Measurements from ENCODE around the gene ALG8.
A peak's percentile ranks its signal among the peaks of the same experiment; 100 is the strongest.
"Not testable (repeated sequence)": the region's sequence is repeated elsewhere in the genome, so short reads cannot be mapped to it uniquely, and the experiment has no call there.

The ALG8 gene

GRCh38 chr11:78076733-78077403, 62.6 kb downstream of the ALG8 start:
- Mint-ChIP-seq H3K27me3 (no peaks in the 10 kb centered on the region), H3K27ac (no peak overlapping the region), H3K9me3 (peaks cover 0 to 7% of the 10 kb centered on the region in 2 donors), H3K4me1 (peaks cover 49% of the 10 kb centered on the region), H3K4me3 (peak overlapping the region in 1 of 2 donors; percentile 35)
- no peak for DNase-seq
- no peak for ATAC-seq

- Mint-ChIP-seq H3K27me3 (no peaks in the 10 kb centered on the region), H3K27ac (peak overlapping the region in 1 of 2 donors; percentile 91), H3K4me3 (no peak overlapping the region), H3K9me3 (no peaks in the 10 kb centered on the region), H3K4me1 (peaks cover 36% of the 10 kb centered on the region)
- DNase-seq (no peak), ATAC-seq (no peak)
Measured at GRCh38 chr11:78074756-78075155, 64.7 kb downstream of the ALG8 start.

- H3K4me1 Mint-ChIP-seq = peaks cover 24% of the 10 kb centered on the region
Measured at GRCh38 chr11:78072455-78072854, 67.0 kb downstream of the ALG8 start.

DNA sequence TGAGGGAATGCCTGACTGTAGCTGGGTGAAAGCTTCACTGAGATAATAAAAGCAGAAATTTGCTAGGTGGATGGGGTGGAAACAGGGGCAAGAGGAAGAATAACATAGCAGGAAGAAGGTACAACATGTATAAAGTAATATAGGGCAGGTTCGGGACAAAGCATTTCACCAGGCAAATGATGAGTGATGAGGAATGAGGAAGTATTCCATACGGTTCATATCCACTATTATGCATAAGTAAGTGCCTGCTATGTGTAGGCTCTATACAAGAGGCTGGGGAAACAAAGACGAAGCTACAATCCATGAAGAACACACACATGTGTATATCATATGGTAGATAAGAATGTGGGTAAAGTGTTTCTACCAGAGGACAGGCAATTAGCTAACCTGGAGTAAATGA, 67.7 kb downstream of the ALG8 start:
- Mint-ChIP-seq H3K9me3 (no peaks in the 10 kb centered on the region), H3K27me3 (no peaks in the 10 kb centered on the region), H3K4me3 (no peak overlapping the region), H3K27ac (peak overlapping the region; percentile 2 to 14), H3K4me1 (peaks cover 20% of the 10 kb centered on the region)
- DNase-seq (no peak), ATAC-seq (no peak)

More at GRCh38 chr11:78072455-78072854, 67.0 kb downstream of the ALG8 start:
- DNase-seq = no peak
- no peak overlapping the region for H3K4me3 Mint-ChIP-seq
- ATAC-seq = no peak
- H3K9me3 Mint-ChIP-seq = no peaks in the 10 kb centered on the region
- no peak overlapping the region for H3K27ac Mint-ChIP-seq
- H3K27me3 Mint-ChIP-seq = no peaks in the 10 kb centered on the region

DNA sequence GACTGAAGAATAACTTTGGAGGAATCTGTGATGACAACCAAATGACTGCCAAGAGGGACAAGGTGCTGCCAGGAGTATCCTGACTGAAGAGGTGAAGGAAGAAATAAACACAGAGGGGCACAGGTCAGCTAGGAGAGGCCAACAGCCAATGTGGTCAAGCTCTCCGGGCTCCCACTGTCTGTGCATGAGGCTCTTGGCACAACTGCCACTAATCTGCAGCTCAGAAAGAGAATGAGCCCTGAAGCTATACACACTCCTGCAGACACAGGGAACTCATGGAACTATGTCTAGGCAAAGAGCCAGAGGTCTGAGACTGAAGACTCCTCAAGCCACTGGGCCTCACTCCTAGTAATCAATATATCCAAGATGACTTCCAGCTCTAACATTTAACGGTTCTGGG, 68.8 kb downstream of the ALG8 start:
- no peaks in the 10 kb centered on the region for H3K27me3 Mint-ChIP-seq
- ATAC-seq (no peak), DNase-seq (no peak)
- no peaks in the 10 kb centered on the region for H3K9me3 Mint-ChIP-seq
- H3K4me1 Mint-ChIP-seq = peaks cover 9% of the 10 kb centered on the region
- no peak overlapping the region for H3K4me3 Mint-ChIP-seq
- no peak overlapping the region for H3K27ac Mint-ChIP-seq

DNA sequence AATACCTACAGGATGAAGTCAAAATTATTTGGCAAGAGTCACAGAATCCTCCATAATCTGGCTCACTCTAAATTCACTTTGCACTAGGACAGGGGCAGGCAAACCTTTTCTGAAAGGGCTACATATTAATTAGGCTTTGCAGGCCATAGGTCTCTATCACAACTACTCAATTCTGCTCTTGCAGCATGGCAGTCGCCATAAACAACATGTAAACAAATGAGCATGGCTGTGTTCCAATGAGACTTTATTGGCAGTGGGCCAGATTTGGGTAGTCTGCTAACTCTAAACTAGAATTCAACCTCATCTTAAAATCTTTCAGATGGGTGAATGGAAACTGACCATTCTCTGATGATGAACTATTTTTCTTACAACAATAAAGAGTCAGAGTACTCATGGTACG, 70.0 kb downstream of the ALG8 start:
- DNase-seq (no peak), ATAC-seq (no peak)
- no peaks in the 10 kb centered on the region for H3K9me3 Mint-ChIP-seq
- peak overlapping the region in 1 of 2 donors; percentile 3 for H3K27ac Mint-ChIP-seq
- no peaks in the 10 kb centered on the region for H3K27me3 Mint-ChIP-seq
- peaks cover under 1% of the 10 kb centered on the region for H3K4me1 Mint-ChIP-seq
- no peak overlapping the region for H3K4me3 Mint-ChIP-seq

GRCh38 chr11:78067704-78068103, 71.7 kb downstream of the ALG8 start:
- DNase-seq (no peak), ATAC-seq (no peak)
- H3K27ac Mint-ChIP-seq = no peak overlapping the region
- H3K9me3 Mint-ChIP-seq = no peaks in the 10 kb centered on the region
- H3K4me3 Mint-ChIP-seq = no peak overlapping the region
- H3K4me1 Mint-ChIP-seq = no peaks in the 10 kb centered on the region
- no peaks in the 10 kb centered on the region for H3K27me3 Mint-ChIP-seq

- DNase-seq (no peak), ATAC-seq (no peak)
- no peaks in the 10 kb centered on the region for H3K27me3 Mint-ChIP-seq
- H3K9me3 Mint-ChIP-seq = no peaks in the 10 kb centered on the region
- no peak overlapping the region for H3K4me3 Mint-ChIP-seq
- H3K27ac Mint-ChIP-seq = no peak overlapping the region
- H3K4me1 Mint-ChIP-seq = no peaks in the 10 kb centered on the region
Measured at GRCh38 chr11:78066471-78066870, 73.0 kb downstream of the ALG8 start.

DNA sequence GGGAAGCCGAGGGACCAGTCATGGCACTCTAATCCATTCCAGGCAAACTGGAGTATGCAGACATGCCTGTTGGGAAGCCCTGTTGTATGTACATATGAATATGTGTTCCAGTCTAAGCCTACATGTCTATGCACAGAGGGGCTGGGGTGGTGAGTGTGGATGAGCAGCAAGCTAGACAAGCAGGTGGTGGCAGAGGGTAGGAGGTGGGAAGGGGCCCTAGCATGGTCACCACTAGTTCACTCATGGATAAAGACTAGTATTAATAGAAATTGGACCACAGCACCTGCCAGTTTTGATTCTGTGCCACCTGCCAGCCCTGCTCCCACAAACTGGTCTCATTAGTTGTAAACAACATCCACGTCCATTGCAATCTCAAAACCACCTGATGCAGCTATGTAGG, 74.2 kb downstream of the ALG8 start:
- H3K27ac Mint-ChIP-seq = no peak overlapping the region
- no peak for DNase-seq
- ATAC-seq = no peak
- no peak overlapping the region for H3K4me3 Mint-ChIP-seq
- H3K9me3 Mint-ChIP-seq = no peaks in the 10 kb centered on the region
- no peaks in the 10 kb centered on the region for H3K27me3 Mint-ChIP-seq
- no peaks in the 10 kb centered on the region for H3K4me1 Mint-ChIP-seq

- H3K27ac Mint-ChIP-seq = no peak within 1 kb of the TSS
Measured at GRCh38 chr11:78063440-78064181, 75.8 kb downstream of the ALG8 start, which contains the start of gene THRSP. Gene THRSP, plus strand, starts transcription at chr11:78063861. Its CDS starts 21 bp downstream, at chr11:78063882.

DNA sequence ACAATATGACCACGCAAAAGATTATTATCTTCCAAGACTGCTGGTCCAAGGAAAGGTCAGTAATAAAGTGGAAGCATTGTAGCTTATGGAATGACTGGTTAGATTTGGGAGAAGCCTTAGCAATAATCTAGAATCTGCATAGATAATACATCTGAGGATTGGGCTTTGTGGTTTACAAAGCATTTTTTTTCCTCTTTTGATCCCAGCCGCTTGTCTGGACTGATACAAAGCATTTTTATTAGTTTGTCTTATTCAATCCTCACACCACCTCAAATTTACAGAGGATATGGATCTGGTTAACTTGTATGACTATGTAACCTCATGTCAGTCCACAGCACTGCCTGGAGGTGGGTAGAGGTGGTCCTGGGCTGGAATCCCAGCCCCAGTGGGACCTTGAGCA, 76.8 kb downstream of the ALG8 start:
- DNase-seq = no peak
- ATAC-seq = no peak
- Mint-ChIP-seq H3K4me1 (no peaks in the 10 kb centered on the region), H3K4me3 (no peak overlapping the region), H3K27ac (no peak overlapping the region), H3K27me3 (no peaks in the 10 kb centered on the region), H3K9me3 (no peaks in the 10 kb centered on the region)

More at GRCh38 chr11:78063440-78064181, 75.8 kb downstream of the ALG8 start, which contains the start of gene THRSP:
- Mint-ChIP-seq H3K27me3 (no peaks in the 10 kb centered on the region), H3K9me3 (no peaks in the 10 kb centered on the region), H3K4me3 (no peak within 1 kb of the TSS), H3K4me1 (no peaks in the 10 kb centered on the region)
- ATAC-seq (no peak), DNase-seq (no peak)

DNA sequence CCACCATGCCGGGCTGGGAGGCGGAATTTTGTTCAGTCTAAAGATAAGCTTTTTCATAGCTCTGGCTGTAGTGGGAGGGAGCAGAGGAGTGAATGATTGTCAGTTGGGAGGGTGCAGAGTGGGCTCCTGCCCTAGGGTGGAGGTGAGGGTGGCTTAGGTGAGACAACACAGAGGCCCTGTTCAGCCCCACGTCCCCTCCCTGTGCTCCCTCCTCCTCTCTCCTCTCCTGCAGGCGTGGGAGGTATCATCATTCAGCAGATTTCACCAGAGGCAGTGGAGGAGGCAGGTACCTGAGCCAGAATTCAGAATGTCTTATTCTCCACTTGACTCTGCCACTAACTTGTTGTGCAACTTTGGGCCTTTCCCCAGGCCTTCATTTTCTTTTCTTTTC, 77.5 kb downstream of the ALG8 start:
- Mint-ChIP-seq H3K27ac (peak overlapping the region in 1 of 2 donors; percentile 54), H3K4me3 (no peak overlapping the region), H3K9me3 (no peaks in the 10 kb centered on the region), H3K27me3 (no peaks in the 10 kb centered on the region), H3K4me1 (no peaks in the 10 kb centered on the region)
- ATAC-seq = no peak
- DNase-seq = no peak

DNA sequence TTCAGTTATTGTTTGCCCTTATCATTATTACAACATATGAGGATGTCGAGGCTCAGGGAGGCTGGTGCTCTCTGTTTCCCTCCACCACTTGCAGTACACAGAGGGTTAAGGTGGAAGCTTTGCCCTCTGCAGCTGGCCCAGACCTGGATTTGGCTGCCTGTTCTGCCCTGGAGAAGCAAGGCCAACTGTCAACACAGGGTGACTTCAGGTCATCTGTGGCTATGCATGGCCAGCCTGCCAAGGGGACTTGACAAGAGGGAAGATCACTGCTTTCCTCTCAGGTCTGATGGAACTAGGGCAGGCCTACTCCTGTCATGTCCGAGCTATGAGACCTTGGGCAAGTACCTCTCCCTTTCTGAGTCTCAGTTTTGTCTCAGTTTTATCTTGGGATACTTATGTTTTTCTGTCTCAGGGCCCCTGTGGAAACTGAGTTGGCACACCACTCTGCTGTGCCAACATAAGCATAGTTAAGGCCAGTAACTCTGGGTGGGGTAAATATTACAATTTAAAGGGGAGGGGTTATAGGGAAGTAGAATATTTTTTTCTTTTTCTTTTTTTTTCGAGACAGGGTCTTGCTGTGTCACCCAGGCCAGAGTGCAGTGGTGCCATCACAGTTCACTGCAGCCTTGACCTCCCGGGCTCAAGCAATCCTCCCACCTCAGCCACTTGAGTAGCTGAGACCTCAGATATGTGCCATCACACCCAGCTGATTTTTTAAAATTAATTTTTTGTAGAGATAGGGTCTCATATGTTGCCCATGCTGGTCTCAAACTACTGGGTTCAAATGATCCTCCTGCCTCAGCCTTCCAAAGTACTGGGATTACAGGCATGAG, 78.1 kb downstream of the ALG8 start:
- Mint-ChIP-seq H3K27ac (peak overlapping the region in 1 of 2 donors; percentile 54), H3K27me3 (no peaks in the 10 kb centered on the region), H3K4me1 (no peaks in the 10 kb centered on the region), H3K9me3 (no peaks in the 10 kb centered on the region), H3K4me3 (no peak overlapping the region)
- ATAC-seq = no peak
- DNase-seq = no peak

DNA sequence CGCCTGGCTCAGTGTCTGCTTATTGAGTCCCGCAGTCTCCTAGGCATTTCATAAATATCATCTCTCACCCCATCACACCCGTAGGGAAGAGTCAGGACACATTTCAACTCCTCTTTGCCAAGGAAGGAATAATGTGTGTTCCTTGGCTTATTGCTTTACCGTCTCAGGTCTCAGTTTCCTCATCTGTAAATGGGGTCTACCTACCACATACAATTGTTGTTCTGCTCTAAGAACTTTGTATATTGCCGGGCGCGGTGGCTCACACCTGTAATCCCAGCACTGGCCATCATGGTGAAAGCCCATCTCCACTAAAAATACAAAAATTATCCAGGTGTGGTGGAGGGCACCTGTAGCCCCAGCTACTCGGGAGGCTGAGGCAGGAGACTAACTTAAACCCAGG, 78.9 kb downstream of the ALG8 start:
- ATAC-seq (no peak), DNase-seq (no peak)
- Mint-ChIP-seq H3K27me3 (no peaks in the 10 kb centered on the region), H3K9me3 (no peaks in the 10 kb centered on the region), H3K4me3 (no peak overlapping the region), H3K27ac (no peak overlapping the region), H3K4me1 (no peaks in the 10 kb centered on the region)

DNA sequence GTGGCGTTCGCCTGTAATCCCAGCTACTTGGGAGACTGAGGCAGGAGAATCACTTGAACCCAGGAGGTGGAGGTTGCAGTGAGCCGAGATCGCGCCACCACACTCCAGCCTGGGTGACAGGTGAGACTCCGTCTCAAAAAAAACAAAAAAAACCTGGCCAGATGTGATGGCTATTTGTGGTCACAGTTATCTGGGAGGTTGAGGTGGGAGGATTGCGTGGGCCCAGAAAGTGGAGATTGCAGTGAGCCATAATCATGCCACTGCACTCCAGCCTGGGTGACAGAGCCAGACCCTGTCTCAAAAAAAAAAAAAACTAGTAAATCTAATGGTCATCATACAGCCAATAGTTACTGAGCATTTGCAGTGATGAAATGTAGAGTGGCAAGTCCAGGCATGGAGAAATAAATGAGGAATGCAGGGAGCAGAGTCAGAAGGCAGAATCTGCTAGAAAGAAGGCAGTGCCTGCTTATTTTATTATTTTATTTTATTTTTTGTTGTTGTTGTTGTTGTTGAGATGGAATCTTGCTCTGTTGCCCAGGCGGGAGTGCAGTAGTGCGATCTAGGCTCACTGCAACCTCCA, 79.6 kb downstream of the ALG8 start:
- H3K9me3 Mint-ChIP-seq, H3K4me1 Mint-ChIP-seq, ATAC-seq, H3K4me3 Mint-ChIP-seq, H3K27me3 Mint-ChIP-seq, DNase-seq: not testable (repeated sequence)
- peak overlapping the region in 1 of 2 donors; percentile 13 for H3K27ac Mint-ChIP-seq

Measured in stimulated activated naive CD8-positive, alpha-beta T cell treated with anti-CD3 and anti-CD28 coated beads, Interleukin-15, amount 100 ng/mL, for 72 hours (primary cell).